Stimulated activated CD8-positive, alpha-beta memory T cell treated with anti-CD3 and anti-CD28 coated beads, Interleukin-15, amount 100 ng/mL, for 1 hour (primary cell): Measurements from ENCODE around the gene CHCHD10.
A peak's percentile ranks its signal among the peaks of the same experiment; 100 is the strongest.

Source experiments
- DNase-seq: peaks from one replicate; pipeline ENCODE4 v3.0.0-alpha.2; 2020; ENCODE audit warnings: low read depth

The CHCHD10 gene

DNA sequence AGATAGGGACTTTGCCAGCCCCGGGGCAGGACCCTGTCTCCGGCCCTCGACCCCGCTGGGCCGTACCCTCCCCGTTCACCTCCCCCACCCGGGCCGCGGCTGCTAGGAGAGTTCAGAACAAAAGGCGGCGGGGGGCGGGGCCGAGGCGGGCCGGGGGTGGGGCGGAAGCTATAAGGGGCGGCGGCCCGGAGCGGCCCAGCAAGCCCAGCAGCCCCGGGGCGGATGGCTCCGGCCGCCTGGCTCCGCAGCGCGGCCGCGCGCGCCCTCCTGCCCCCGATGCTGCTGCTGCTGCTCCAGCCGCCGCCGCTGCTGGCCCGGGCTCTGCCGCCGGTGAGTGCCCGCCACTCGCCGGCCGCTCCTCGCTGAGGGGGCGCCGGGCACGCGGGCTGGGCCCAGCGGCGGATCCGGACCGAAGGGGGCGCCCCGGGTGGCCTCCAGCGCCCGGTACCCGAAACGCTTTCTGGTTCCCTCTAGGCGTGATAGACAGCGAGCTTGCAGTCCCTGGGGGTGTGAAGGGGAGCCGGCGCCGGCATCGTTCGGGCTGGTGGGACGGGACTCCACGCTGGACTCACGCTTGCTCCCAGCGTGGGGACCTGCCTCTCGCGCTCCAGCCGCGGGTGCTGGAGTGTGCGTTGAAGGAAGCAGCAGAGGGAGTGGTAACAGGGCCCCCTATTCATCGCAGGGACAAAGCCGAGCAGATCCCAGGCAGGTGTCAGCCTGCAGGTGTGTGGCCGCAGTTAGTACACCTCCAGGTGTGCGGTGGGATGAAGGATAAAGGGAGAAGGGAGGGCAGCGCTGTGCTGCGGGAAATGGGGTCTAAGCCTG lies 5.1 kb upstream of the CHCHD10 start, which contains the start of gene MMP11:
TSS of gene MMP11 (plus strand) at position 201 of the 825 bp plus-strand sequence. CDS start at position 223, 22 bp downstream.
- DNase-seq = no peak

DNA sequence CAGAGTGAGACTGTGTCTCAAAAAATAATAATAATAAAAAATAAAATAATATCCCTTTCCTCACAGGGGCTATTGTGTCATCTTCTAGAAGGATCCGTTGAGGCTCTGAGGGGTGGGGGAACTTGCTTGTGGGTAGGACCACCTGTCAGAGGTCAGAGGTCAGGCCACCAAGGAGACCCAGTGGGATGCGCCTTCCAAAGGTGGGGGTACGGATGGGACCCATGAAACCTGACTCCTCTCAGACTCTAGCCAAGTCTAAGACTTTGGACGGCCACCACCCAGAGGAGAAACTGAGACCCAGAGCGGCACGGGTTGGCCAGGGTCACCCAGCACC lies 4.5 kb upstream of the CHCHD10 start:
- no peak for DNase-seq

DNA sequence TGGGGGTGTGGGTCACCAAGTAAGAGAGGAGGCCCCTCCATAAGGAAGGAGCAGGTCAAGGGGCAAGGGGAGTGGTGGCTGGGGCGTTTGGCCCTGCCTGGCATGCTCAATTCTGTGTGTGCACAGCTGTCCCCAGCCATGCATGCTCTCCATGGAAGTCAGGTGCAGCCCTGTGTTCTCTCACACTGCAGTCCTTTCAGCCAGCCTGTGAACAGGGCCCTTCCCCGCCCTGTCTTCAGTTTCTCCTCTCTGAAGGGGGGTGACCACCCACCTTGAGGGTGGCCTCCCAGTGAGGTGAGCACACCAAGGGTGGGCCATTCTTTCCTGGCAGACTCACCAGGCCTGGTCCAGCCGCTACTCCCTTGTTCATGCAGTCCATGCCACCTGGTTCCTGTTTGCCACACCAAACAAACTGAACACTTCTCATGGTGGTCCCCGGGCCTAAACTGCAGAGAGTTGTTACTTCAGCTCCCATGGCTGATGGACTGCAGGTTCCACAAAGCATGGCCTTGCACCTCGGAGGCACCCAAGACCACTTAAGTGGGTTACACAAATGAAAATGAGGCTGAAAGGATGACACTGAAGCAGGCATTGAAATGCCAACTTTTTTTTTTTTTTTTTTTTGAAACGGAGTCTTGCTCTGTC lies 1.7 kb upstream of the CHCHD10 start:
- no peak for DNase-seq

DNA sequence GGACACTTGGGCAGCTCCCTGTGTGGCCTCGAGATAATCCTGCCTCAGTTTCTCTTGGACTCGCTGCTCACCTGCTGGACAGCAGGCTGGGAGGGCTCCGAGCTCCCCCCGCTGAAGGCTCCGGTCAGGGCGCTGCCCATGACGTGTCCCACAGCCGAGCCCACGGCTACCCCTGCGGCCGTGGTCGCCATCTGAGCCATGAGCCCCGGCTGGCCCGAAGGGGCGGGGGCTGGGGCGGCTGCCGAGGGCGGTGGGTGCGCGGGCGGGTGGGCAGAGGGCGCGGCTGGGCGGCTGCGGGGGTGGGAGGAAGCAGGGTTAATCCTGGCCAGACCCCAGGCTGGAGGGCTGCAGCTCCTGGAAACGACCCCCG lies 484 bp downstream of the CHCHD10 start:
- DNase-seq = no peak

DNA sequence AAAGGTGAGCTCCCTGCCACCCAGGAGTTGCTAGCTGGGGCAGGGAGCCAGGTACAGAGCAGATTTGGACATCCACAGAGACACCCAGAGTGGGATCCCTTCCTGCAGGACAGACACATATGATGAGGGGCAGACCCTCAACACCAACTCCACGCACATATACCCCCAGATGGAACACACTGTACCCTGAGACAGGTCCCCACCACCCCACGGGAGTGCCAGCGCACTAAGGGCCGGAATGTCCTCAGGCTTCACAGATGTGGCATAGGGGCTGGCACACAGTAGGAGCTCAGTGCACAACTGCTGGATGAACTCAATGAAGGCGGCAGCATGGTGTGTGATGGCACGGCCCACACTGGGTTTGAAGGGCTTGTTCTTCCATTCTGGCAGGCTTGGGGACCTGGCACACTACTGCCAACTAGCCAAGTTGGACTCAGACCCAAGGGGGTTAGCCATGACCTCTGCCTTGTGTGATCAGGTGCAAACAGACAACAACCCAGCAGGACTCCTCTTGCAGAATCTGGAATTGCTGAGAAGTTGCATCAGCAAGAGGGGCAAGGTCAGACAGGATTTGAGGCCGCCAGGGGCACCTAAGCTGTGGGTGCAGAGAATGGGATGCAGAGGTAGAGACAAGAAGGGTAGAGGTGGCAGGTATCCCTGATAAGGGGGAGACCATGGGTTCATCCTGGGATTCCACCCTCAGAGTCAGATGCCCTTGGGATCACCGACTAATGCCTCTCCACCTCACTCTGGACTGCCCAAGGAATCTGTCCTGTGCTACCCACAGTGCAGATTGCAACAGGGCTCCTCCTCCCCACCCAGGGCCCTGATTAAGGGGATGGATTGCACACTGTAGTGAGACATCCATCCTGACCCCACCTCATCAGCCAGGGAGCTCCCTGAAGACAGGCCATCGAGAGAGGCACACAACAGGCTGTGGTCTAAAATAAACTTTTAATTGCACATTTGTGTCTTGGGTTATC lies 2.6 kb downstream of the CHCHD10 start:
- DNase-seq = no peak

DNA sequence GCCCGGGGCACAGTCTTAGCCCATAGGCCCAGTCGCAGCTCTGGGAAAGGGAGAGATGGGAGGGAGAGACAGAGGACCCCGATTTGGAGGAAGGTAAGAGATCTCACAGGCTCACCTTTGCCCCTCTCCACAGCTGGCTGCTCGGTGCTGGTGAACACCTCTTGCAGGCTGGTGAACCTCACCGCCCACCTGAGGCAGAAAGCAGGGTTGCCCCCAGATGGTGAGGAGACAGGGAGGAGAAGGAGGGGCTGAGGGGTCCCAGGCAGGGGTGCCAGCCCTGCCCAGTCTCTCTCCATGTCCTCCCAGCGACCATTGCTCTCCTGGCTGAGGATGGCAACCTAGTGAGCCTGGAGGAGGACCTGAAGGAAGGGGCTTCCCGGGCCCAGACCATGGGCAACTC lies 3.8 kb downstream of the CHCHD10 start:
- DNase-seq = no peak

DNA sequence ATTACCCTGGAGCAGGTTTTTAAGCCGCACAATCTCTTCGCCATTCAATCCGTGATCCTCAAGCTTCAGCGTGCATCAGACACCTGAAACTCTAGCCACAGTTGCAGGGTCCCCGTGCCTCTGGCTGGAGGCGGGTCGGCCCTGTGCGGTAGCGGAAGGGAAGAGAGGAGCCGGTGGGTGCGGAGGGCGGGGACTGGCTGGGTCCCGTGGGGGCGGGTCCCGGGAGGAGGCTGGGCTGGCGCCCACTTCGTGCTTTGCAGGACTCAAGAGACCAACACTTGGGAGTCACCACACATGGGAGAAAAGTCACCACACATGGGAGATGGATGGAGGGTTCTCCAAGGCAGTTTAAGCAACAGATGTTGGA lies 4.2 kb downstream of the CHCHD10 start:
- no peak for DNase-seq

DNA sequence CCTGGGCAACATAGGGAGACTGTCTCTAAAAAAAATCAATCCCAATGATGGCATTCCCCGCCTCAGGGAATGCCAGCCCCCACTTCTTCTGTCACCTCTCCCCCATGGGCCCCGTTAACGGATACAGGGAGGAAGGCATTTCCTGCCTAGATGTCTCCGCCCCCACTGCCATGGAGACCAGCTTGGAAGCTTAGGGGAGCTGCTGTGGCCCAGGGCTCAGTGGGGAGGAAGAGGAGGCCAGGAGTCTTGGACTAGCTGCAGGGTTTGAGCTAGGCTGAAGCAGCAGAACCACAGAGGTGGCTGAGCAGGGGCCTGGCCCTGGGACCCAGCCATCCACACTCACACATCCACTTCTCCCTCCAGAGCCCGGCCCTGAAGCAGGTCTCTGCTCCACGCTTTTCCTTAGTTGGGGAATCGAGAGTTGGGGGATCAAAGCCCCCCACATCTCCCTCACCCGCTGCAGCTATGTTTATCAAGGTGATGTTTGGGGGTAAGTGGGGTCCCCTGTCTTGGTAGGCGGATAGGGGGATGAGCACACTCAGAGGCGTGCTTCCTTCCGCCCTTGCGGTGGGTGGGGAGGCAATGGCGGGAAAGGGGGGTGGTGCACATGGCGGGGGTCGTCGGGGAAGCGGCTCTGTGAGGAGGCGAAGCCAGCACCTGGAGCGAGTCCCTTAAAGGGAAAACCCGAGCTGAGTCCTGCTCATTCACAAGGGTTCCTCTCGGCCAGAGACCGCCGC lies 4.8 kb downstream of the CHCHD10 start, which contains the start of gene C22orf15:
TSS of gene C22orf15 (plus strand) at position 149 of the 737 bp plus-strand sequence. CDS start at position 466, 317 bp downstream.
- DNase-seq = no peak

DNA sequence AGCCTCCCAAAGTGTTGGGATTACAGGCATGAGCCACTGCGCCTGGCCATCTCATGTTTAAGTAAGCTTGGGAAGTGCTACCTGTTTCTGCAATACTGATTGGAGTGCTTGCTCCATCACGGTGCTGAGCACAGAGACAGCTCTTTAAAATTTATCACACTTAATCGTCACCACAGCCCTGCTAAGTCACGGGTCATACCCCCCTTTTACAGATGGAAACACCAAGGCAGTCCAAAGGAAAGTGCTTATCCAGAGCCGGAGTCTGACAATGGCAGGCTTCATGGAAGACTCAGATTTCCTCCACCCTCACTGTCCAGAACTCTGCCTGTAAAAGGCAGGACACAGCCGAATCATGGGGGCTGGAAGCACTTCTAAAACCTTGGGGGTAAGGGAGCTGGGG lies 7.7 kb downstream of the CHCHD10 start:
- DNase-seq = no peak

DNA sequence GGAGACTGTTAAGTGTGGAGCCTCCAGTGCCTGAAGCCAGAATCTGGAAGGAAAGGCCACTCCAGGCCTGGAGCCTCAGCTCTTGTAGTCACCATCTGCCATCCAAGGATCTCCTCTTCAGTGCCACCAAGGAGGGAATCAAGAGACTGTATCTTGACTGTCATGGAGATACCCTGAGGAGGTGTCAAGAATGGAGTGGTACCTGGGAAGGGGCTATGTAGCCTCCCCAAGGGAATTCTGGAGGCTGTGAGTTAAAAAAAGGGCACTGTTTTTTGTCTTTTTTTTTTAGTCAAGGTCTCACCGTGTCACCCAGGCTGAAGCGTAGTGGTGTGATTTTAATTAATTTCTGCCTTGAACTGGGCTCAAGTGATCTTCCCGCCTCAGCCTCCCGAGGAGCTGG lies 8.2 kb downstream of the CHCHD10 start:
- DNase-seq = no peak

DNA sequence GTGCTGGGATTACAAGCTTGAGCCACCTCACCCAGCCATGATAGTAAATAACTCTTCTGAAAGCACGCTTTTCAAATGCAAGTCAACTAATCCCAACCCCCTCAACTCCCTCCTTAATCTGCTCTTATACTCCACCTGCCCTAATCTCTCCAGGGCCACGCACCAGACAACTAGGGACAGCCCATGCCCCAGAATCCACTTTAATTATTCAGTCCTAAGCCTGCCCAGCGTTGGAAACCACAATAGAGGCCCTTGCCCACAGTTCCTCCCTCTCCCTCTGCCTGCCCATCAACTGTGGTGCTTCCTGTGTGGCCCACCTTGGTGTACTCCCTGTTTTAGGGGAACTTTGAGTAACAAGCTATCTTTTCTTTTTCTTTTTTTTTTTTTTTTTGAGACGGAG lies 10.9 kb downstream of the CHCHD10 start:
- no peak for DNase-seq

DNA sequence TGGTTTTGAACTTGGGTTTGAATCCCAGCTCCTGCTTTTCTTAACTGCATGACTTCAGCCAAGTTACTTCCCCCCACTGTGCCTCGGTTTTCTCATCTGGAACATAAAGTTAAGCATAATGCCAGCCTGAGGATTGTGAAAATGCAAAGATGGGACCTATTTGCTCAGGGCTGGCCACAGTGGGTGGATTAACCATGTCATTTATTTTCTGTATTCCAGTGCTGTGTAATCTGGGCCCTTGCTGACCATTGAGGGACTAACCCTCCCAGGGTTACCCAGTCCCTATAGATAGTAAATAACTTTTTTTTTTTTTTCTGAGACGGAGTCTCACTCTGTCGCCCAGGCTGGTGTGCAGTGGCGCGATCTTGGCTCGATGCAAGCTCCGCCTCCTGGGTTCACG lies 12.1 kb downstream of the CHCHD10 start:
- DNase-seq = no peak

DNA sequence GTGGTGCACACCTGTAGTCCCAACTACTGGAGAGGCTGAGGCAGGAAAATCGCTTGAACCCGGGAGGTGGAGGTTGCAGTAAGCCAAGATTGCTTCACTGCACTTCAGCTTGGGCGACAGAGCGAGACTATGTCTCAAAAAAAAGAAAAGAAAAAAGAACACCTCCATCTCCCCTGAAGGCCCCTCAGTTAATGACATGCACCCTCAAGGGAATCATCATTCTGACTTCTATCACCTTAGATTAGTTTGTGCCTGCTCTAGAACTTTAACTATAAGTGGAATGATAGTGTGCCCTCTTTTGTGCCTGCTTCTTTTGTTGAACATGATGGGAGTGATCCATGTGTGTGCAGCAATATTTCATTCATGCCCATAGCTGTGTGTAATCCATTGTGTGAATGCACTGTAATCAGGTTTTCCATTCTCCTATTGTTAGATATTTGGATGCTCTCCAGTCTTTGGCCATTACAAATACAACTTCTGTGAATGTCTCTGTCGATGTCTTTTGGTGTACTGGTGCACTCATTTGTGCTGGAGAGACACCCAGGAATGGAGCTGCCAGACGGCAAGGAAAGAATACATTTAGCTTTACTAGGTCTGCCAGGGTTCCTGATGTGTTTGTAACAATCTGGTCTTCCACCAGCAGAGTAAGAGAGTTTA lies 12.7 kb downstream of the CHCHD10 start:
- no peak for DNase-seq

DNA sequence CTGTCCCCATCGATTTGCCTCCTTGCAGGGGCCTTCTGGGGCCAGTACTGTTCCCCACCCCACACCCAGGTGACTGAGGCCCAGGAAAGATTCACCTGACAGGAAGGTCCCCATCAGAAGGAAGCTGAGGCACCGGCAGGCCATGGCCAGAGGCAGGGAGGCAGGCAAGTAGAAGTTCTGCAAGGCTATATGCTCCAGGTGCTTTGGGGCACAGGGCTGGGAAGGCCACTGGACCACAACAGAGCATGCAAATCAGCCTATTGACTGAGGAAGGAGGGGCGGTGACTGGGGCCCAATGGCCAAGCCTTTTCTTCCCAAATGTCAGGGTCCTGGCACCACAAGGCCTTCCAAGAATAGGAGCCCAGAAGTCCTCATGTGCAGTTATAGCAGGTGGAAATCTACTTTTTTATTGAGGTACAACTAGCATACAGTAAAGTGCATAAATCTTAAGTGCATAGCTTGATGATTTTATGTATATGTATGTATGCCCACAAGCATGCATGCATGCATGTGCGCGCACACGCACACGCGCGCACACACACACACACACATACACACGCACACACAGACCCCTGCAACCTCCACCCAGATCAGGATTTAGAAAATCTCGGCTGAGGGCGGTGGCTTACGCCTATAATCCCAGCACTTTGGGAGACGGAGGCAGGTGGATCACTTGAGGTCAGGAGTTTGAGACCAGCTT lies 13.4 kb downstream of the CHCHD10 start, which contains the start of gene VPREB3:
TSS of gene VPREB3 (minus strand) at position 206 of the 700 bp plus-strand sequence. CDS start at position 144, 62 bp downstream.
- no peak for DNase-seq

DNA sequence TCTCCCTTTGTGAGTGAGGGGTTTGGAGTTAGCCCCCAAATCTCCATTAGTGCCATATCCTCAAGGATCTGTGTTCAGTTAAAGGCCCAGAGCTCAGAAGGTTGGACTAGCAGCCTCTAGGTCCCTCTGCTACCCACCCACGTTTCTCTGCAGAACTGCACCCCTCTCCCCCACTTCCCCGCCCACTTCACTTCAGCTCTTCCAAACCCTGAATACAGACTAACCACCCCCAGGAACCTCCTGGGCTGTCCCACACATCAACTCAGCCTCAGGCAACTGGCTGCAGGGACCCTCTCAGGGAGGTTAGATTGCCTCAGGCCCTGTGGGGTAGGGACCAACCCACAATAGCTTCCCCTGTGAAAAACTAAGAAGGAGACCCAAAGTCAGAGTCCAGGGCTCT lies 14.4 kb downstream of the CHCHD10 start:
- DNase-seq = no peak

DNA sequence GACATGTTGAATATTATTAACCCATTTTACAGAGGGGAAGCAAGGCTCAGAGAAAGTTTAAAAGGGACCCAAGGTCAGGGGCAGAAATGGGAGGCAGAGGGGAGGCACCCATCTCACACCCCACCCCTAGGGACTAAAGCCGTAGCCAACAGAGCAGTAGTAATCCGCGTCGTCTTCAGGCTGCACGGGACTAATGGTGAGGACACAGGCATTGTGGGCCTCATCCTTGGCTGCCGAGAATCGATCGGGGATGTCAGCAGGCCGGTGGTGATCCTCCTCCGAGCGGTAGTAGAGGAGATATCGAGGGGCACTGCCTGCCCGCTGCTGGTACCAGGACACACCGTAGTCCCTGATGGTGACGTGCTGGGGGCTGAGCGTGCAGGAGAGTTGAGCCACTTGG lies 15.0 kb downstream of the CHCHD10 start:
- DNase-seq = no peak

DNA sequence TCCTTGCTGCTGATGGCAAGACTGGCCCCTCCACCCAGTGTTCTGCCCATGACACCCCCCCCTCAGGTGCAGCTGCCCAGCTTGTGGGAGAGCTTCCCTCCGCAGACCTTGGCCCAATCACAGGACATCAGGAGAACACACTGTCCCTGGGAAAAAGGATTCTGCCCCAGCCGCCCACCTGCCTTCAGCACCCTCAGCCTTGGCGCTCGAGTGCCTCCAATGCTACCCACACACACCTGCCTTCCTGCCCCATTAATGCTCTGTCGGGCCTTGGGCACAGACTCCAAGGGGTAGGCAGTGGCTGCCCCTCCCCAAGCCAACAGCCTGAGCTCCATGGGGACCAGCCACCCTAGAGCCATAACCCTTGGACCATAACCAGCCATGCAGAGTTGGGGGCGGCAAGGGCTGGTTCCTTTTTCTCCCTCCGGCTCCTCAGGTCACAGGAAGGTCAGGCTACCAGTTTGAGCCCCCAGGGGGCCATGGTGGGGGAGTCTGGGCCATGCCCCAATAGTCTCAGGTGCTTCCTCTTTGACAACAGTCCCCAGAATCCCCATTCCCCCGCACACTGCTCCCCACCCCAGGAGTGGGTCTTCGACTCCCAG lies 15.6 kb downstream of the CHCHD10 start:
- no peak for DNase-seq

DNA sequence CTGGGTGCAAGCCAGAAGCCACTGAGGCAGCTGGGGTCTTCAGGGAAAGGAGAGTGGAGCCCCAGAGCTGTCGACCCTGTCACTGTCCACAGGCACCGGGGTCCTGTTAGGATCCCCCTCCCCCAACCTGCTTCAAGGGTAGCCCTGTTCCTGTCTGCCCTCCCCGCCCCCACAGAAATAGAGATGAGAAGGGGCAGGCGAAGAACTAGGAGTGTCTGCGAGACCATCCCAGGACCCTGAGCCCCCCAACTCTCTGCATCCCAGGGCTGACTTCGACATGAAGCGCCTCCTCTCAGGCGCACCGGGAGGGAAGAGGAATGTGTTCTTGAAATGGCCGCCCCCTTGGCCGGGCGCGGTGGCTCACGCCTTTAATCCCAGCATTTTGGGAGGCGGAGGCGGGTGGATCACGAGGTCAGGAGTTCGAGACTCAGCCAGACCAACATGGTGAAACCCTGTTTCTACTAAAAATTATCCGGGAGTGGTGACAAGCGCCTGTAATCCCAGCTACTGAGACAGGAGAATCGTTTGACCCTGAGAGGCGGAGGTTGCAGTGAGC lies 16.3 kb downstream of the CHCHD10 start:
- no peak for DNase-seq

DNA sequence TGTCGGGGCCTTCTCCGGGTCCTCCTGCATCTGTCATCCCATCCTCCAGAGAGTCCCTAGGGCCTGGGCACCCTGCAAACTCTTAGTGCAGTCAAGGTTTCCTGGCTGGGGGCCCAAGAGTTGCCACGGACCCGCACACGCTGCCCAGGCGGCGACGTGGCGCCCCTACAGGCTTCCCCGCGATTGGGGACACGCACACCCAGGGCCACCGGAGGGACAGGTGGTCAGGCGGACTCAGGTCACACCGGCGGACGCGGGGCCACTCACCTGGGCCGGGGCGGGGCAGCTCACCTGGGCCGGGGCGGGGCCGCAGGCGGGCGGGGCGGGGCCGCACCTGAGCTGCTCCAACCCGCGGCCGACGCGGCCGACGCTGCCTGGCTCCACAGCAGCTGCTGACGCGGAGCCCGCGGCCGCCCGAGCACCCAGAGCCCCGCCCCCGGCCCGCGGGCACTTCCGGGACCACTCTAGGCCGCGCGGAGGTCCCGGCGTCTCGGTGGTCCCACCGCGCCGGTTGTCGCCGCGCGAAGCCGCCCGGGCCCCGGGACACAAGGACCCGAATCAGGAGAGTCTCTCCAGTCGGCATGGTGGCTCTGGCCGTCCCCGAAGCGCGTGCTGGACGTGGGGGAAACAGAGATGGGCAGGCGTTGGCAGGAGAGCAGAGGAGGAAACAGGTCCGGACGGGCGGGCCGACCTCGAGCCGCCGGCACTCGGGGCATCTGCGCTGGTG lies 16.9 kb downstream of the CHCHD10 start, which contains the start of gene ZNF70:
TSS of gene ZNF70 (minus strand) at position 399 of the 727 bp plus-strand sequence. CDS start 5,972 bp downstream, outside the sequence.
- peak; percentile 58 for DNase-seq
